GM12873 (cell line): ENCODE data around the gene CEACAM6.

Source experiments
- CTCF ChIP-seq: IDR thresholded peaks from 2 replicates; pipeline ENCODE4 v1.5.1; 2012; ENCODE audit warnings: low read depth, mild to moderate bottlenecking, moderate library complexity, low read length, control low read depth; ENCODE audit not compliant: insufficient read depth; ENCODE audit errors: missing control alignments

Gene CEACAM6

DNA sequence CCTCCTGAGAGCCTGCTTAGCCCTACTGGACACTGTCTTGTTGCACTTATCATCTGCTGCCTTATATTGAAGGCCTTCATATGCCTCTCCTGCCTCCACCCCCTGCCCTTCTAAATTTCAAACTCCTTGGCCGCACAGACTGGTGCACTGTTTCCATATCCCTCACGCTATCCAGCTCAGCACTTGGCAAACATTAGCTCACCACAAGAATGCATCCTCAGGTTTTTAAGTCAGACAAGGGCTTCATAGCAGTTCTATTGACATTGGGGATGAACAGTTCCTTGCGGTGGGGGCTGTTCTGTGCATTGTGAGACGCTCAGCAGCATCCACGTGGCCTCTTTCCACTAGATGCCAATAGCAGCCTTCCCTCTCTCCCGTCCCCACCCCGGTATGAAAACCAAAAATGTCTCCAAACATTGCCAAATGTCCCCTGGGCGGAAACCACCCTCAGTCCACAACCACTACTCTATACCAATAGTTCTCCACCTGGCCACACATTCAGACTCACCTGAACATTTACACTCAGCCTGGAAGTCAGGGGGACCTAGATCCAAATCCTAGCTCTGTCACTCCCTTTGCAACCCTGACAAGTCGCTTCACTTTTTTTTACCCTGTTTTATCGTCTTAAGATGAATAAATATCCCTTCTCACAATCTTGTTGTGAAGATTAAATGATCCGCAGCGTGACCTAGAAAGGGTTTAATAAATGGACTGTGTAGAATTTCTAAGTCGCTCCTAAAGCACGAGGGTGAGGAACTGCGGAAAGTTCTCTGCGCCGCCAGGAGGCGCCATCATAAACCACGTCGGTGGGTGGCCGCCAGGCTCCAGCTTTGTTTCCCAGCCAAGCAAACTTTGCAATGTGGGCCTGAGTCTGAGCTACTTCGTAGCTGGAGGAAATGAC, 37.4 kb downstream of the CEACAM6 start:
- peak; percentile 82 for TF ChIP-seq CTCF

- TF ChIP-seq CTCF: no peak
Observed at GRCh38 chr19:41793414-41793727, 38.0 kb downstream of the CEACAM6 start.

DNA sequence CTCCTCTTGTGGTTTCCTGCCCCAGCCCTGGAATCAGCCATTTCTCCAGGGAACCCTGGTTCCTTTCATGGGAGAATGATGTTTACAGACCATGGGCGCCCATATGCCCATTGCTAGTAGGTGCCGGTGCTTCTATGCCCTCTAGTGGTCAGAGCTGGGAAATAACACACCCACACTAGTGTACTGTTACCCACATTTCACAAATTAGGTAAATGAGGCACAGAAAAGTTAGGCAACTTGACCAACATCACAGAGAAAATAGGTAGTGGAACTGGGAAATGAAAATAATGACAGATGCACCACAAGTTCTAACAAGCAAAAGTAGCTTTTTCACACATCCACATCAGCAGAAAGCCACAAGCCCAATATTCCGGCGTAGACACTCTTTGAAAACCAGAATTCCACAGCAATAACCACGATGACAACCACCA, 39.7 kb downstream of the CEACAM6 start:
- TF ChIP-seq CTCF: peak; percentile 83

GRCh38 chr19:41796362-41796761, 41.0 kb downstream of the CEACAM6 start, which contains the start of gene CEACAM3:
Gene CEACAM3, plus strand, starts transcription at chr19:41796587. Its CDS starts 91 bp downstream, at chr19:41796678.
- no peak for TF ChIP-seq CTCF

GRCh38 chr19:41796901-41797300, 41.6 kb downstream of the CEACAM6 start:
- no peak for TF ChIP-seq CTCF

DNA sequence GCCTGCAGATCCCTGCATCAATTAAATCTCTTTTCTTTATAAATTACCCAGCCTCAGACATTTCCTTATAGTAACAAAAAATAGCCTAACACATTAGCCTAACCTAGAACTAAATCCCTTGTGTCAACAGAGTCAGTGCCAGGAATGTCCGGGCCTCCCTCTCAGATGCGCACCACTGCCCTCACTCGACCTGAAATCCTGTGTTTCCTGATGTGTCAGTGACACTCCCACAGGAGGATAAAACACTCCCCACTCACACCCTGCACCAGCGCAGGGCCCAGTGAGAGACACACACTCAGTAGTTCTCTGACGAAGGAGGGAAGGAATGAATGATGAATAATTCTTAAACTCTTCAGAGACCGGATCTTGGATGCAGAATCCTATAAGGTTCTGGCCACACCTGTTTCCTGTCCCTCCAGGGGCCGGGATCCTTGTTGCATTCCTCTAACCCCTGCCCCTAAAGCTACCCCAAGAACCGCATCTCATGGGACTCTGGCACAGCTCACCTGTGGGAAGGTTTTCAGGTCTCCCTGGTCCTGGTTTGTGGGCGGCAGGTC, 44.2 kb downstream of the CEACAM6 start:
- TF ChIP-seq CTCF: no peak

DNA sequence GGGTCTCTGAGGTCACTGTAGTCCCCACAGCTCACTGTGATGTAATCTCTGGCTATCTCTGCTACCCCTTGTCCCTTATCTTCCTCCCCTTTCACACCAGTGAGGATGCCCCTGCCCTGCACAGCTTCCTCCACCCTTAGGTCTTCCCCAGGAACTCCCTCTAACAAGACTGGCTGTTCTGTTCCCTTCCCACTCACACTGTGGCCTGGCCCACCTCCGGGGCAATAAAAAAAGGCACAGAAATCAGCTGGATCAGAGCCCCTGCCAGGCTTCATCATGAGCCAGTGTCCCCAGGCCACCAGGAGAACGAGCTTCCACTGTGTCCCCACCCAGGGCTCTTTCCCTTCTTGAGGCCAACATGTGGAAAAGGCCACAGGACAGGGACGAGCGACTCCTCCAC, 45.7 kb downstream of the CEACAM6 start:
- no peak for TF ChIP-seq CTCF
